Trophoblast cell (in vitro differentiated cells and primary cell): ENCODE data around the gene VCL.

ENCODE experiments used
- DNase-seq, 2 donors: peaks; one replicate each; pipeline ENCODE4 v3.0.0-alpha.2; 2016
- H2AFZ ChIP-seq: 2 replicates; pipeline ENCODE4 v1.6.1; 2013; ENCODE audit warnings: low read length, moderate library complexity, mild to moderate bottlenecking; ENCODE audit not compliant: insufficient read depth, poor library complexity
- H2AK5ac ChIP-seq: 2 replicates; pipeline ENCODE4 v1.6.1; 2013; ENCODE audit warnings: mild to moderate bottlenecking, low read length
- H2BK120ac ChIP-seq: 2 replicates; pipeline ENCODE4 v1.6.1; 2013; ENCODE audit warnings: low read length, mild to moderate bottlenecking, moderate library complexity; ENCODE audit not compliant: insufficient read depth, poor library complexity
- H2BK12ac ChIP-seq: 2 replicates; pipeline ENCODE4 v1.6.1; 2013; ENCODE audit warnings: mild to moderate bottlenecking, low read length, moderate library complexity
- H2BK5ac ChIP-seq: 2 replicates; pipeline ENCODE4 v1.6.1; 2013; ENCODE audit warnings: low read length, low read depth, moderate library complexity, mild to moderate bottlenecking; ENCODE audit not compliant: poor library complexity
- H3K14ac ChIP-seq: 2 replicates; pipeline ENCODE4 v1.6.1; 2013; ENCODE audit warnings: mild to moderate bottlenecking, low read length
- H3K18ac ChIP-seq: 2 replicates; pipeline ENCODE4 v1.6.1; 2013; ENCODE audit warnings: mild to moderate bottlenecking, low read length
- H3K23ac ChIP-seq: 2 replicates; pipeline ENCODE4 v1.6.1; 2013; ENCODE audit warnings: low read length
- H3K27ac ChIP-seq: 2 replicates; pipeline ENCODE4 v1.5.1; 2013; ENCODE audit warnings: low read depth, mild to moderate bottlenecking, inconsistent platforms, low read length, moderate library complexity
- H3K27me3 ChIP-seq: 2 replicates; pipeline ENCODE4 v1.6.1; 2013; ENCODE audit warnings: inconsistent platforms, mild to moderate bottlenecking, low read length, moderate library complexity; ENCODE audit not compliant: insufficient read depth
- H3K36me3 ChIP-seq, 2 experiments: 1 replicate in 1 of 2; 2 replicates in 1 of 2; pipeline ENCODE4 v1.6.1; 2013; ENCODE audit warnings: low read length in 2 of 2, mild to moderate bottlenecking in 2 of 2, moderate library complexity in 1 of 2; ENCODE audit not compliant: insufficient read depth in 2 of 2, control insufficient read depth in 1 of 2
- H3K4ac ChIP-seq: 2 replicates; pipeline ENCODE4 v1.6.1; 2013; ENCODE audit warnings: low read depth, mild to moderate bottlenecking, low read length, moderate library complexity
- H3K4me1 ChIP-seq, 2 experiments: 1 replicate in 1 of 2; 2 replicates in 1 of 2; pipeline ENCODE4 v1.6.1; 2013; ENCODE audit warnings: low read length in 2 of 2, mild to moderate bottlenecking in 2 of 2, moderate library complexity in 1 of 2; ENCODE audit not compliant: insufficient read depth in 2 of 2, control insufficient read depth in 1 of 2
- H3K4me2 ChIP-seq: 2 replicates; pipeline ENCODE4 v1.6.1; 2013; ENCODE audit warnings: inconsistent platforms, mild to moderate bottlenecking, low read length, moderate library complexity
- H3K4me3 ChIP-seq: 2 replicates; pipeline ENCODE4 v1.5.1; 2013; ENCODE audit warnings: mild to moderate bottlenecking, low read depth, low read length, inconsistent platforms
- H3K79me1 ChIP-seq: one replicate; pipeline ENCODE4 v1.6.1; 2013; ENCODE audit warnings: low read length
- H3K79me2 ChIP-seq: 2 replicates; pipeline ENCODE4 v1.6.1; 2013; ENCODE audit warnings: low read length, mild to moderate bottlenecking; ENCODE audit not compliant: control insufficient read depth, insufficient read depth, poor library complexity
- H3K9ac ChIP-seq: 2 replicates; pipeline ENCODE4 v1.6.1; 2013; ENCODE audit warnings: mild to moderate bottlenecking, low read length
- H3K9me3 ChIP-seq: 2 replicates; pipeline ENCODE4 v1.6.1; 2013; ENCODE audit warnings: low read depth, mild to moderate bottlenecking, control low read depth, inconsistent platforms, low read length; ENCODE audit not compliant: insufficient read depth
- H4K12ac ChIP-seq: 2 replicates; pipeline ENCODE4 v1.6.1; 2013; ENCODE audit warnings: low read depth, mild to moderate bottlenecking, low read length, moderate library complexity
- H4K8ac ChIP-seq: 2 replicates; pipeline ENCODE4 v1.6.1; 2013; ENCODE audit warnings: low read depth, mild to moderate bottlenecking, low read length, moderate library complexity
- H4K91ac ChIP-seq: one replicate; pipeline ENCODE4 v1.6.1; 2013; ENCODE audit warnings: low read depth, mild to moderate bottlenecking, low read length, moderate library complexity
- WGBS: extraction: QIAGEN DNeasy Blood & Tissue Kit; methylation state at CpG from one replicate; pipeline ENCODE4 v1.1.7; 2013; ENCODE audit warnings: missing lambda C conversion rate; ENCODE audit not compliant: insufficient read length, insufficient coverage; ENCODE audit errors: extremely low coverage; 5-methylcytosine and 5-hydroxymethylcytosine counted together

VCL gene

DNA sequence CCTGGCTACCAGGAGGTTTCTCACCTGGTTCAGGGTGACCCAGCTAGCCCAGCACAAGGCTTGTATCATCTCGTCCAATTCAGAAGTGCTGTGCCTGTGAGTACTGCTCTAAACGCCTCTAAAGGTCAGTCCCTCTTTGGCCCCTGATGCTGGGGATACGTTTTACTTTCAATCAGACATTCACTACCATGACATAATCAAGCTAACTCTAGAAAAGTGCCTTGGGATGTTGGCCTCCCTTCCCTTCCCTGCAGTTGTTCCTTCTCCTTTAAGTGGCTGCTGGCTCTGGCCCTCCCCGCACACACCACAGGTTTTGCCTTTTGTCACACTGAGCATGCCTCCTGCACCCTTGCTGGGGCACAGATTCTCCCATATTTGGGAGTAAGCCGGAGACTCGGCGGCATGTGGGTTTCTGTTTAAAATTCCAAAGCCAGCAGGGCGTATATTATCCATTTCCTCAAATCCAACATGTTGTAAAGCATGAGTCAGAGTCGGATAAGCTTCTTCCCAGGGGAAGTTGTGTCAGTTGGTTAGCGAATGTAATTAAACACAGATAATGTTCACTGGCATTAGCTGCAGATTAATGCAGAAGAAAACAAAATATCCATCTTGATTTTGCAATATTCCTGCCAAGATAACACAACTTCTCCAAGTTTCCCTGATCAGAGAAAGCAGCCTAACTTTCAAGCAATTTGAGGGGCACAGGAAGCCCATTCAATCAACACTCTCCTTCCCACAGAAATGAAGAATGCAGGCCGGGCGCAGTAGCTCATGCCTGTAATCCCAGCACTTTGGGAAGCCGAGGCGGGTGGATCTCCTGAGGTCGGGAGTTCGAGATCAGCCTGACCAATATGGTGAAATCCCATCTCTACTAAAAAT, 31.8 kb upstream of the VCL start:
- H2BK5ac ChIP-seq: peak overlapping the region; percentile 73
- peak overlapping the region; percentile 0 for H4K12ac ChIP-seq
- no peaks in the 10 kb centered on the region for H3K79me2 ChIP-seq
- H2BK120ac ChIP-seq: peak overlapping the region; percentile 85
- no CpG with 5 or more reads among the region's 16 CpGs for WGBS
- peak overlapping the region; percentile 32 for H3K4me2 ChIP-seq
- H4K91ac ChIP-seq: peak overlapping the region; percentile 71
- peak overlapping the region; percentile 1 for H2AFZ ChIP-seq
- no peak overlapping the region for H3K23ac ChIP-seq
- peak overlapping the region; percentile 69 for H2BK12ac ChIP-seq
- no peaks in the 10 kb centered on the region for H3K9me3 ChIP-seq
- no peak overlapping the region for H3K4me3 ChIP-seq
- H3K27me3 ChIP-seq: no peaks in the 10 kb centered on the region
- peak overlapping the region; percentile 46 for H3K14ac ChIP-seq
- H3K18ac ChIP-seq: peak overlapping the region; percentile 46
- peaks cover 10 to 12% of the 10 kb centered on the region in 2 experiments for H3K4me1 ChIP-seq
- peaks cover 23% of the 10 kb centered on the region for H3K79me1 ChIP-seq
- peak; percentile 88 to 92 for DNase-seq
- H3K36me3 ChIP-seq: no peaks in the 10 kb centered on the region
- no peak overlapping the region for H3K9ac ChIP-seq
- H3K4ac ChIP-seq: peak overlapping the region; percentile 1
- H3K27ac ChIP-seq: peak overlapping the region; percentile 87
- H2AK5ac ChIP-seq: peak overlapping the region; percentile 64
- H4K8ac ChIP-seq: peak overlapping the region; percentile 59

DNA sequence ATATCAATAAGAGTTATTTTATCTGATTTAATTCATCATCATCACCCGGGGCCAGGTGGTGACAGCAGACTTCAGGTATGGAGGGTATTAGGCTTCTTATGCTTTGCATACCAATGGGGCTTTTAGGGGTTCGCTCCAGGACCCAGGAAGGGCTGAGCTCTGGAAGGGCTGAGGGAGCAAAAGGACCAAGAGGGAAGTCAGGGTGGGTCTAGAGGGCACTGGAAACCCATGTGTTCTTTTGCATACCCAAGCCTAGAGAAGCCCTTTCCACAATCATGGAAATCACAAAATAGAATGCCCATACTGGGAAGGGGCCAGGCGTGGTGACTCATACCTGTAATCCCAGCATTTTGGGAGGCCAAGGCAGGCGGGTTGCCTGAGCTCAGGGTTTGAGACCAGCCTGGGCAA, 30.9 kb upstream of the VCL start:
- H3K4me2 ChIP-seq: no peak overlapping the region
- H4K91ac ChIP-seq: peak overlapping the region; percentile 81
- H3K23ac ChIP-seq: no peak overlapping the region
- peak overlapping the region; percentile 76 for H4K8ac ChIP-seq
- peak overlapping the region; percentile 70 for H2BK5ac ChIP-seq
- H4K12ac ChIP-seq: peak overlapping the region; percentile 16
- H2AK5ac ChIP-seq: peak overlapping the region; percentile 79
- H2BK12ac ChIP-seq: peak overlapping the region; percentile 93
- no peaks in the 10 kb centered on the region for H3K36me3 ChIP-seq
- H3K9ac ChIP-seq: no peak overlapping the region
- no peaks in the 10 kb centered on the region for H3K79me2 ChIP-seq
- H3K18ac ChIP-seq: no peak overlapping the region
- H3K79me1 ChIP-seq: peaks cover 23% of the 10 kb centered on the region
- peak overlapping the region; percentile 64 for H3K4ac ChIP-seq
- no peak overlapping the region for H3K4me3 ChIP-seq
- H3K14ac ChIP-seq: peak overlapping the region; percentile 70
- no peaks in the 10 kb centered on the region for H3K27me3 ChIP-seq
- DNase-seq: no peak
- H3K27ac ChIP-seq: peak overlapping the region; percentile 87
- WGBS: no CpG with 5 or more reads among the region's 4 CpGs
- H3K4me1 ChIP-seq: peaks cover 10 to 12% of the 10 kb centered on the region in 2 experiments
- H2AFZ ChIP-seq: no peak overlapping the region
- peak overlapping the region; percentile 93 for H2BK120ac ChIP-seq
- no peaks in the 10 kb centered on the region for H3K9me3 ChIP-seq

DNA sequence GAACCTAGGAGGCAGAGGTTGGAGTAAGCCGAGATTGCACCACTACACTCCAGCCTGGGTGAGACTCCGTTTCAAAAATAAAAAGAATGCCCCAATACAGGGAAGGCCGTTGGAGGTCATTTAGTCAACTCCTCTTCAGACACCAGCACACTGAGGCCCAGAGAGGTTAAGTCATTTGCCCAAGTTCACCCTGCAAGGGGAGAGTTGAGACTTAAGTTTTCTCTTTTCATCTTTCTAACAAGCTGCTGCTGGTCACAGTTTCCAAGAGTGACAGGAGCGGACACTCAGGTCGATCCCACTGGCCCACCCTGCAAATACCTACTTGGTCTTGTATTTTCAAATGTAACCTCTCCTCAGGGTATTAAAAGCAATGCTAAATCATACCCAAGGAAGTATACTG, 30.4 kb upstream of the VCL start:
- Histone ChIP-seq H3K27me3 (no peaks in the 10 kb centered on the region), H4K8ac (no peak overlapping the region), H3K4me1 (peaks cover 10 to 12% of the 10 kb centered on the region in 2 experiments), H4K12ac (peak overlapping the region; percentile 59), H3K18ac (no peak overlapping the region), H3K27ac (no peak overlapping the region), H3K14ac (no peak overlapping the region), H3K4me3 (no peak overlapping the region), H3K4me2 (no peak overlapping the region), H2AFZ (no peak overlapping the region), H2BK12ac (peak overlapping the region; percentile 73), H3K79me2 (no peaks in the 10 kb centered on the region), H3K4ac (no peak overlapping the region), H3K79me1 (peaks cover 23% of the 10 kb centered on the region), H4K91ac (peak overlapping the region; percentile 13), H3K9me3 (no peaks in the 10 kb centered on the region), H3K36me3 (no peaks in the 10 kb centered on the region), H3K23ac (no peak overlapping the region), H2BK120ac (no peak overlapping the region), H2BK5ac (no peak overlapping the region), H3K9ac (no peak overlapping the region), H2AK5ac (no peak overlapping the region)
- no peak for DNase-seq
- WGBS: no CpG with 5 or more reads among the region's 5 CpGs

DNA sequence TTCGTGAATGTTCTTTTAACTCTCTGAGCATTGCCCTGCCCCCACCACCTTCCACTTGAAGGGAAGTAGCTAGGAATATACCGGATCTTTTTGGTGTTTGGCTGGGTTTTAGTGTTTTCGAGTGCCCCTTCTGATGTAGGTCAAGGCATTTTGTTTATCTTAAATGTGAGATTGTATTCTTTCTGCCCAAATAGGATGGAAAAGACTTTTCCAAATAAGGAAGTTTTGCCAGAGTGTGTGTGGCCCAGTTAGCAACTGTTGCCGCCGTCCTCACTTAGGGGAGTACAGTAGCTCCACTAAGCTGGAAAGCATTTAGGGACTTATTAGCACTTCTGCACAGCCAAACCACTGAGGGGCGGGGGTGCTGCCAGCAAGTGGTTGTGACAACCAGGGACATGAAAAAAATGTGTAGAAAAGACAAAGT, 29.8 kb upstream of the VCL start:
- Histone ChIP-seq H3K14ac (no peak overlapping the region), H3K4me1 (peaks cover 10 to 12% of the 10 kb centered on the region in 2 experiments), H3K18ac (no peak overlapping the region), H3K36me3 (no peaks in the 10 kb centered on the region), H3K4ac (no peak overlapping the region), H3K4me3 (no peak overlapping the region), H3K79me2 (no peaks in the 10 kb centered on the region), H3K4me2 (no peak overlapping the region), H2BK12ac (no peak overlapping the region), H2BK5ac (no peak overlapping the region), H4K12ac (no peak overlapping the region), H3K79me1 (peaks cover 23% of the 10 kb centered on the region), H4K8ac (no peak overlapping the region), H2AK5ac (no peak overlapping the region), H3K23ac (no peak overlapping the region), H4K91ac (no peak overlapping the region), H2BK120ac (no peak overlapping the region), H3K27me3 (no peaks in the 10 kb centered on the region), H3K9ac (no peak overlapping the region), H3K9me3 (no peaks in the 10 kb centered on the region), H2AFZ (no peak overlapping the region), H3K27ac (no peak overlapping the region)
- no peak for DNase-seq
- WGBS: no CpG with 5 or more reads among the region's 6 CpGs
